Fibroblast of mammary gland (primary cell): Measurements from ENCODE around the gene SEC14L1.

Experiments used
- DNase-seq: peaks from one replicate; pipeline ENCODE4 v3.0.0-alpha.2; 2010; ENCODE audit warnings: low read depth
- H3K4me3 ChIP-seq: 2 replicates; pipeline ENCODE4 v1.5.1; 2011; ENCODE audit warnings: low read depth, mild to moderate bottlenecking, low read length, moderate library complexity; ENCODE audit not compliant: control insufficient read depth
- TF ChIP-seq, protein P1 (sequence below): conservative IDR thresholded peaks from 2 replicates; pipeline ENCODE4 v1.5.1; 2011; ENCODE audit warnings: low read depth, low read length, inconsistent platforms; ENCODE audit not compliant: control insufficient read depth, insufficient read depth

SEC14L1 gene

DNA sequence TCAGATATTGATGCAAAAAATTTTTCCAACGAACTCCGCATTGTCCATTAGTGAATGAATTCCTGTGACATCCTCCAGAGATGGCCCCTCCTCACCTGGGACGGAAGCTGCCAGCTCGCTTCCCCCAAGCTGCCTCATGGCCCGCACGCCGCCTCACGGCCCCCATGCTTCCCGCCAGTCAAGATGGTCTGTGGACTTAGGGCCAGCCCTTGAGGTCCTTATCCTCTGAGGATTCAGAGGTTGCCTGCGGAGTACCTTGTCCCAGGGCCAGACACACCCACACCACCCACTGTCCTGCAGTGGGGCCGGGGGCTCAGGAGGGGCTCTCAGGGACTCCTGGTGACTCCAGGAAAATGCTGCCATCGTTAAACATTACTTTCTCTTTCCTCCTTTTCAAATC is 73.6 kb downstream of the SEC14L1 start:
- H3K4me3 ChIP-seq, result no peak overlapping the region
- no peak for DNase-seq
- TF ChIP-seq, protein P1, sequence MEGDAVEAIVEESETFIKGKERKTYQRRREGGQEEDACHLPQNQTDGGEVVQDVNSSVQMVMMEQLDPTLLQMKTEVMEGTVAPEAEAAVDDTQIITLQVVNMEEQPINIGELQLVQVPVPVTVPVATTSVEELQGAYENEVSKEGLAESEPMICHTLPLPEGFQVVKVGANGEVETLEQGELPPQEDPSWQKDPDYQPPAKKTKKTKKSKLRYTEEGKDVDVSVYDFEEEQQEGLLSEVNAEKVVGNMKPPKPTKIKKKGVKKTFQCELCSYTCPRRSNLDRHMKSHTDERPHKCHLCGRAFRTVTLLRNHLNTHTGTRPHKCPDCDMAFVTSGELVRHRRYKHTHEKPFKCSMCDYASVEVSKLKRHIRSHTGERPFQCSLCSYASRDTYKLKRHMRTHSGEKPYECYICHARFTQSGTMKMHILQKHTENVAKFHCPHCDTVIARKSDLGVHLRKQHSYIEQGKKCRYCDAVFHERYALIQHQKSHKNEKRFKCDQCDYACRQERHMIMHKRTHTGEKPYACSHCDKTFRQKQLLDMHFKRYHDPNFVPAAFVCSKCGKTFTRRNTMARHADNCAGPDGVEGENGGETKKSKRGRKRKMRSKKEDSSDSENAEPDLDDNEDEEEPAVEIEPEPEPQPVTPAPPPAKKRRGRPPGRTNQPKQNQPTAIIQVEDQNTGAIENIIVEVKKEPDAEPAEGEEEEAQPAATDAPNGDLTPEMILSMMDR, result no peak

DNA sequence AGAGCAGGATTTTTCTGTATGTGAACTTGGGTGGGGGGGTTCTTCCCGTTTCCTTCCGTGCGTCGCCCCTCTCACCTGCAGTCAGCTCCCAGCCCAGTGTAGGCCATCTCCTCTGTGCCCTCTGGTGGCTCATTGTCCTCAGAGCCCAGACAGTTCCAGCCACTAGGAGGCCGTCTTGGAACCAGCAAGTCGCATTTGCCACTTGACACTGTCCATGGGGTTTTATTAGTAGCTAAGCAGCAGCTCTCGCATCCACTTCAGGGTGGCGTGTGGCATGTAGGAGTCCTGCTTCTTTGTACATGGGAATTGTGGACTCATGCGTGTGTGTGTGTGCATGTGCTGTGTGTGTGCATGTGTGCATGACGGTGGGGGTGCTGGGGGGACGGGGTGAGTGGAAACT is 74.0 kb downstream of the SEC14L1 start:
- TF ChIP-seq, protein P1, result peak; percentile 41
- peak; percentile 34 for DNase-seq

DNA sequence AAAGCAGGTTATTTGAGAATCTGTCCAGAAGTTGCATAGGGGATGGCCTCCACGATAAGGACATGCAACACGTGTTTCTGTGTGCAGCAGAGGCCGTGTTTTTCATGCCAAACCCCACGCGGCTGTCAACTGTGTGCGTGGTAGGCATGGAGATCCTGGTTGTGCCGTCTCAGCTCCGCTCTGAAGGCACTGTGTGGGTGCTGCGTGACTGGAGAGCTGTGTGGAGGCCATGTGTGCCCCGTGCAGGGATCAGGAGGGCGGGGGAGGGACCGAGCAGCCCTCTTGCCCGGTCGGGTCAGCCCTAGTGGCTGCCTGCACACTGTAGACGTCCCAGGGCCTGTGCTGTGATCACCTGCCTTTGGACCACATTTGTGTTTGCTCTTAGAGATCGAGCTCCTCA is 74.5 kb downstream of the SEC14L1 start:
- no peak overlapping the region for H3K4me3 ChIP-seq
- TF ChIP-seq, protein P1, result no peak
- no peak for DNase-seq

More for the DNA sequence above, 74.0 kb downstream of the SEC14L1 start:
- no peak overlapping the region for H3K4me3 ChIP-seq

DNA sequence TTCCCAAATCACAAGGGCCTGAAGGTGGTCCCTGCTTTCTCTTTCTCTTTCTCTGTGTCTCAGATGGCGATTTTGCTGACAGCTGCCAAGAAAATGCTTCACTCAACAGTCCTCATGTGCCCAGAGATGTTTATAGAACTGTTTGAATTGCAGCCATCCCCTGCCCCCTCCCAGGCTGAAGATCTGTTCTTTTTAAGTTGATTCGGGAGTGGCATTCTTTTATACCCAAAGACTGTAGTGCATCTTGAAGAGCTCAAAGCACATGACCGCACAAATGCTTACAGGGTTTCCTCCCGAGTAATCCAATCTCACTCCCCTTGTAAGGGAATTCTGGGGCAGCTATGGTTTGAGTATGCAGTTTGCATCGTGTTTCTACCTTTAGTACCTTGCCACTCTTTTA is 75.7 kb downstream of the SEC14L1 start:
- TF ChIP-seq, protein P1, result no peak
- H3K4me3 ChIP-seq, result no peak overlapping the region
- no peak for DNase-seq

DNA sequence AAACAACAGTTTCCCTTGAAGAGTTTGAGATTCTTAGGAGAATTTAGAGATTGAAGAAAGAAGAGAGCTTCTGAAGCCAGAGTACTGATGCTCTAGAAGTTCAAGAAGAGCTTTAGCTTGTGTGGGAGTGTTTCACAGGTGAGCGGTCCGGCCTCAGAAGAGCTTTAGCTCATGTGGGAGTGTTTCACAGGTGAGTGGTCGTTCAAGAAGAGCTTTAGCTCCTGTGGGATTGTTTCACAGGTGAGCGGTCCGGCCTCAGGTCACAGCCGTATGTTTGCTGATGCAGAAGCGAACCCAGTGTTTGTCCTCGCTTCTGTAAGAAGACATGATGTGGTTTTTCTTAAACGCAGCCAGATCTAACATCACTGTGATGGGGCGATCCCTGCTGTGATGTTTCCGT is 76.4 kb downstream of the SEC14L1 start:
- H3K4me3 ChIP-seq, result no peak overlapping the region
- TF ChIP-seq, protein P1, result no peak
- no peak for DNase-seq

DNA sequence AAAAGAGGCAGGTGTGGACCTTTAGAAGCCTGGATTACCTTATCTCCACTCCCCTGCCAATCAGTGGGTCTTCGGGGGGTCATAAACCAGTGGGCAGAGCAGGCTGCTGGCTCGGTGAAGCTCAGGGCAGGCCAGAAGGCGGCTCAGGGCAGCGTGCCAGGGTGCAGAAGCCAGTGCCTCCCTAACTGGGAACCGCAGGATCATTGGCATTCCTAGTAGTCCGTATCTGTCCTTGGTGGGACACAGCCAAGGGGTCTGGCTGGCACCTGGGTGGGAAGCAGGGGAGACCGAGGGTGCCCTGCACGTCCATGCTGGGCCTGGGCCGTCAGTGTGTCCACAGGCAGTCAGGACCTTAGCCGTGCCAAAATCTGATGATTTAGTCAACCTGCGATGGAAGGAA is 76.8 kb downstream of the SEC14L1 start:
- H3K4me3 ChIP-seq, result no peak overlapping the region
- no peak for DNase-seq
- TF ChIP-seq, protein P1, result no peak

DNA sequence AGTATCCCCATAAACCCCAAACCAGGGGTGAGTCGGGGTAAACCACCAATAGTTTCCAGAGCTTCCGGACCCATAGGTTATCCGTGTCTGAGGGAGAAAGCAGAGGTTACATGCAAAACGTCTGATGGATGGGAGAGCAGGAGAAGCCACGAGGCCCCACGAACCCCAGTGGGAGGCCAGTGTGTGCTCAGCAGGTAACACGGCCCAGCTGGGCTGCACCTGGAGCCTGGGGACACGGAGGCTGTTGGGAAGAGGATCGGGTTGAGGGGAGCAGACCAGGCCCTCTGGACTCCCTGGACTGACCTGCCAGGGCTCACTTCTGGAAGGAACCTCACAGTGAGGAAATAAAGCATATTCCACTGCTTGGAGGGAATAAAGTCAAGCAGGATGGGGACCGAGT is 78.1 kb downstream of the SEC14L1 start:
- TF ChIP-seq, protein P1, result no peak
- DNase-seq, result no peak
- no peak overlapping the region for H3K4me3 ChIP-seq
